Trophoblast cell (in vitro differentiated cells and primary cell): ENCODE measurements around the gene NUP210.

ENCODE experiments used
- DNase-seq, 2 donors: peaks; one replicate each; pipeline ENCODE4 v3.0.0-alpha.2; 2016
- H2AFZ ChIP-seq: 2 replicates; pipeline ENCODE4 v1.6.1; 2013; ENCODE audit warnings: low read length, moderate library complexity, mild to moderate bottlenecking; ENCODE audit not compliant: insufficient read depth, poor library complexity
- H2AK5ac ChIP-seq: 2 replicates; pipeline ENCODE4 v1.6.1; 2013; ENCODE audit warnings: mild to moderate bottlenecking, low read length
- H2BK120ac ChIP-seq: 2 replicates; pipeline ENCODE4 v1.6.1; 2013; ENCODE audit warnings: low read length, mild to moderate bottlenecking, moderate library complexity; ENCODE audit not compliant: insufficient read depth, poor library complexity
- H2BK12ac ChIP-seq: 2 replicates; pipeline ENCODE4 v1.6.1; 2013; ENCODE audit warnings: mild to moderate bottlenecking, low read length, moderate library complexity
- H2BK5ac ChIP-seq: 2 replicates; pipeline ENCODE4 v1.6.1; 2013; ENCODE audit warnings: low read length, low read depth, moderate library complexity, mild to moderate bottlenecking; ENCODE audit not compliant: poor library complexity
- H3K14ac ChIP-seq: 2 replicates; pipeline ENCODE4 v1.6.1; 2013; ENCODE audit warnings: mild to moderate bottlenecking, low read length
- H3K18ac ChIP-seq: 2 replicates; pipeline ENCODE4 v1.6.1; 2013; ENCODE audit warnings: mild to moderate bottlenecking, low read length
- H3K23ac ChIP-seq: 2 replicates; pipeline ENCODE4 v1.6.1; 2013; ENCODE audit warnings: low read length
- H3K27ac ChIP-seq: 2 replicates; pipeline ENCODE4 v1.5.1; 2013; ENCODE audit warnings: low read depth, mild to moderate bottlenecking, inconsistent platforms, low read length, moderate library complexity
- H3K27me3 ChIP-seq: 2 replicates; pipeline ENCODE4 v1.6.1; 2013; ENCODE audit warnings: inconsistent platforms, mild to moderate bottlenecking, low read length, moderate library complexity; ENCODE audit not compliant: insufficient read depth
- H3K36me3 ChIP-seq, 2 experiments: 1 replicate in 1 of 2; 2 replicates in 1 of 2; pipeline ENCODE4 v1.6.1; 2013; ENCODE audit warnings: low read length in 2 of 2, mild to moderate bottlenecking in 2 of 2, moderate library complexity in 1 of 2; ENCODE audit not compliant: insufficient read depth in 2 of 2, control insufficient read depth in 1 of 2
- H3K4ac ChIP-seq: 2 replicates; pipeline ENCODE4 v1.6.1; 2013; ENCODE audit warnings: low read depth, mild to moderate bottlenecking, low read length, moderate library complexity
- H3K4me1 ChIP-seq, 2 experiments: 1 replicate in 1 of 2; 2 replicates in 1 of 2; pipeline ENCODE4 v1.6.1; 2013; ENCODE audit warnings: low read length in 2 of 2, mild to moderate bottlenecking in 2 of 2, moderate library complexity in 1 of 2; ENCODE audit not compliant: insufficient read depth in 2 of 2, control insufficient read depth in 1 of 2
- H3K4me2 ChIP-seq: 2 replicates; pipeline ENCODE4 v1.6.1; 2013; ENCODE audit warnings: inconsistent platforms, mild to moderate bottlenecking, low read length, moderate library complexity
- H3K4me3 ChIP-seq: 2 replicates; pipeline ENCODE4 v1.5.1; 2013; ENCODE audit warnings: mild to moderate bottlenecking, low read depth, low read length, inconsistent platforms
- H3K79me1 ChIP-seq: one replicate; pipeline ENCODE4 v1.6.1; 2013; ENCODE audit warnings: low read length
- H3K79me2 ChIP-seq: 2 replicates; pipeline ENCODE4 v1.6.1; 2013; ENCODE audit warnings: low read length, mild to moderate bottlenecking; ENCODE audit not compliant: control insufficient read depth, insufficient read depth, poor library complexity
- H3K9ac ChIP-seq: 2 replicates; pipeline ENCODE4 v1.6.1; 2013; ENCODE audit warnings: mild to moderate bottlenecking, low read length
- H3K9me3 ChIP-seq: 2 replicates; pipeline ENCODE4 v1.6.1; 2013; ENCODE audit warnings: low read depth, mild to moderate bottlenecking, control low read depth, inconsistent platforms, low read length; ENCODE audit not compliant: insufficient read depth
- H4K12ac ChIP-seq: 2 replicates; pipeline ENCODE4 v1.6.1; 2013; ENCODE audit warnings: low read depth, mild to moderate bottlenecking, low read length, moderate library complexity
- H4K8ac ChIP-seq: 2 replicates; pipeline ENCODE4 v1.6.1; 2013; ENCODE audit warnings: low read depth, mild to moderate bottlenecking, low read length, moderate library complexity
- H4K91ac ChIP-seq: one replicate; pipeline ENCODE4 v1.6.1; 2013; ENCODE audit warnings: low read depth, mild to moderate bottlenecking, low read length, moderate library complexity
- WGBS: extraction: QIAGEN DNeasy Blood & Tissue Kit; methylation state at CpG from one replicate; pipeline ENCODE4 v1.1.7; 2013; ENCODE audit warnings: missing lambda C conversion rate; ENCODE audit not compliant: insufficient read length, insufficient coverage; ENCODE audit errors: extremely low coverage; 5-methylcytosine and 5-hydroxymethylcytosine counted together

NUP210 gene

DNA sequence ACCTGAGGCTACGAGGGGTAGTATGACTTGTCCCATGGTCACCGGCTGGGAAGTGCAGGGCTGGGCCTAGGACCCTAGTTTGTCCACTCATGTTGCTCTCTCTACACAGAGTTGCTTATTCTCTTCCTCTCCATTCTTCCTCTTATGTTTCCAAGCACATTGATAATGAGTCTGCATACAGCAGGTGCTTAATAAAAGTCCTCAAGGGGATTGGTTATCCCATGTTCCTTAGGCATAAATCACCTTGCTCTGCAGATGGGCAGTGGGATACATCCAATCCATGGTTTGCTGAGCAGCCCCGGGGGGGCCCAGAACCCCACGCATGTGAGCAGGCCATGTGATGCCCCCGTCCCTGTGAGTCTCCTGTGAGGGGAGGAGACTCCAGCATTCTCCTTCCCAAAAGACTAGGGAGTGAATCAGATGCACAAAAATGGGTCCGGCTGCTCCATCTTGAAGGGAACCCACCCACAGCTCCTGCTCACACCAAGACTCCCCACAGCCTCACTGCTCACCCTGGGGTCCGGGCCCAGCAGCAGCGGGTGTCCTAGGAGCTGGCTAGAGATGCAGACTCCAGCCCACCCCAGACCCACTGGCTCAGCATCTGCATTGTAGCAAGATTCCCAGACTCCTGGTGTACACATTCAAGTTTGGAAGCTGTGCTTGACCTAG lies 139.9 kb downstream of the NUP210 start:
- H3K4me1 ChIP-seq = peaks cover 6 to 10% of the 10 kb centered on the region in 2 experiments
- no peak overlapping the region for H3K4me2 ChIP-seq
- no peak overlapping the region for H2BK120ac ChIP-seq
- no peak overlapping the region for H3K27ac ChIP-seq
- no peak overlapping the region for H3K9ac ChIP-seq
- no peak overlapping the region for H2AFZ ChIP-seq
- H3K23ac ChIP-seq = no peak overlapping the region
- no peaks in the 10 kb centered on the region for H3K36me3 ChIP-seq
- no peaks in the 10 kb centered on the region for H3K79me2 ChIP-seq
- H3K79me1 ChIP-seq = peaks cover 3% of the 10 kb centered on the region
- no peak overlapping the region for H4K8ac ChIP-seq
- H2AK5ac ChIP-seq = no peak overlapping the region
- WGBS = no CpG with 5 or more reads among the region's 8 CpGs
- H3K9me3 ChIP-seq = peaks cover 12% of the 10 kb centered on the region
- no peak overlapping the region for H4K12ac ChIP-seq
- no peak overlapping the region for H3K4me3 ChIP-seq
- no peak overlapping the region for H3K14ac ChIP-seq
- H2BK12ac ChIP-seq = no peak overlapping the region
- DNase-seq = no peak
- H3K27me3 ChIP-seq = peaks cover 31% of the 10 kb centered on the region
- H3K4ac ChIP-seq = no peak overlapping the region
- H2BK5ac ChIP-seq = no peak overlapping the region
- H4K91ac ChIP-seq = no peak overlapping the region
- H3K18ac ChIP-seq = no peak overlapping the region

DNA sequence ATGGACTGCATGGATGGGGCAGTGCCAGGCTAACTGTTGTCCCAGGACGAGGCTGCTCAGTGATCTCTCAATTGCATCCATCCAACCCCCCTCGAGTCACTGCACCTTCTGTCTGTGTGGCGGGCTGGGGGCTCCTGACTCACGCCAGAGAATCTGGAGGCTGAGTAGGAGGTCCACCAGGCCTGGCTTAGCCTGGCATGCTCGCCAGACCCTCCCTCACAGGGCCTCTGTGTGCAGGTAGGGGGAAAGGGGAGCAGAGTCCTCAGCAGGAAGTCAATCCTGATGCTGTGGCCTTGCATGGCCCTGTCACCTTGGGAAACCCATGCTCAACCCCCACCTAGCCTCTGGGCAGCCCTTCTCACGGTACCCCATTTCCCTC lies 140.6 kb downstream of the NUP210 start:
- Histone ChIP-seq H3K79me1 (peaks cover 3% of the 10 kb centered on the region), H3K23ac (no peak overlapping the region), H2BK120ac (no peak overlapping the region), H3K27me3 (peaks cover 31% of the 10 kb centered on the region), H2AK5ac (no peak overlapping the region), H3K9ac (no peak overlapping the region), H3K4me2 (no peak overlapping the region), H2BK12ac (no peak overlapping the region), H3K79me2 (no peaks in the 10 kb centered on the region), H2AFZ (no peak overlapping the region), H3K14ac (no peak overlapping the region), H3K27ac (no peak overlapping the region), H3K36me3 (no peaks in the 10 kb centered on the region), H2BK5ac (no peak overlapping the region), H4K91ac (no peak overlapping the region), H4K12ac (no peak overlapping the region), H3K9me3 (peaks cover 7% of the 10 kb centered on the region), H3K18ac (no peak overlapping the region), H3K4me3 (no peak overlapping the region), H4K8ac (no peak overlapping the region), H3K4ac (no peak overlapping the region), H3K4me1 (peaks cover 6 to 10% of the 10 kb centered on the region in 2 experiments)
- no peak for DNase-seq
- WGBS = no CpG with 5 or more reads among the region's 6 CpGs

GRCh38 chr3:13278783-13279531 lies 141.2 kb downstream of the NUP210 start:
- Histone ChIP-seq H4K8ac (no peak overlapping the region), H3K9ac (no peak overlapping the region), H3K14ac (no peak overlapping the region), H3K79me1 (peaks cover 3% of the 10 kb centered on the region), H3K4me1 (peaks cover 6 to 10% of the 10 kb centered on the region in 2 experiments), H3K23ac (no peak overlapping the region), H3K27me3 (peaks cover 29% of the 10 kb centered on the region), H4K91ac (no peak overlapping the region), H3K4me2 (no peak overlapping the region), H3K9me3 (peaks cover 4% of the 10 kb centered on the region), H2AFZ (no peak overlapping the region), H2AK5ac (no peak overlapping the region), H2BK5ac (no peak overlapping the region), H3K18ac (no peak overlapping the region), H2BK120ac (no peak overlapping the region), H2BK12ac (no peak overlapping the region), H4K12ac (no peak overlapping the region), H3K4ac (no peak overlapping the region), H3K79me2 (no peaks in the 10 kb centered on the region), H3K36me3 (no peaks in the 10 kb centered on the region), H3K27ac (no peak overlapping the region), H3K4me3 (no peak overlapping the region)
- WGBS = no CpG with 5 or more reads among the region's 9 CpGs
- no peak for DNase-seq

DNA sequence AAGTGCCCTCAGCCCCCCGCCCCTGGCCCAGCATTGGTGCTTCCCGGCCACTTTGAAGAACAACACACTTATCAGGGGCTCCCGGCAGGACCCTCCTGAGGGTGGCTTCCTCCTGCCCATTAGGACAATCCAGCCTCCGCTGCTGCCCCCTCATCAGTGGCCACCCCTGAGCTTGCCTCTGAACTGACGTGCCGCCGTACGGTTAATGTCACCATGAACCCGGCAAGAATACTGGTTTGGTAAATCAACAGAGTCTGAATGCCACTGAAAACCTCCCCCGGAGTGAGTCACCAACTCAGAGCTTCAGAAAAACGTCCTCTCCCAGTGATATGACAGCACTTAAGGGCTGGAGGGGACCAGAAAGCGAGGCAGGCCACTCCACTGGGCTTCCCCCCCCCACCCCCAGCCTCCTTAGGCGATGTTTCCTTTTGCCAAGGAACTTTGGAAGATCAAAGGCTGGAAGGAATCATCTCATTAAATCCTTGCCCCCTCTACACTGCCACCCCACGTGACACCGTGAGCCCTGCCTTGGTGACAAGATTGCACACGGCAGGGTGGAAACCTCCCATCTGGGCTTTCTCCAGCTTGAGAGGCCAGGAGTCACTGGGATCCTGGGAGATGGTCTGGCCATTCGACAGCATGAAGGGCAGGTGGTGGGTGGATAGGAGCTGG lies 142.1 kb downstream of the NUP210 start:
- no peak overlapping the region for H3K27ac ChIP-seq
- H4K91ac ChIP-seq = no peak overlapping the region
- H2BK5ac ChIP-seq = no peak overlapping the region
- WGBS = no CpG with 5 or more reads among the region's 17 CpGs
- no peak overlapping the region for H3K23ac ChIP-seq
- no peak overlapping the region for H3K4me3 ChIP-seq
- peaks cover 6 to 10% of the 10 kb centered on the region in 2 experiments for H3K4me1 ChIP-seq
- H2AK5ac ChIP-seq = no peak overlapping the region
- H3K14ac ChIP-seq = no peak overlapping the region
- H3K36me3 ChIP-seq = no peaks in the 10 kb centered on the region
- peaks cover 5% of the 10 kb centered on the region for H3K9me3 ChIP-seq
- H4K8ac ChIP-seq = no peak overlapping the region
- no peak overlapping the region for H3K4ac ChIP-seq
- H3K18ac ChIP-seq = no peak overlapping the region
- H3K27me3 ChIP-seq = peaks cover 20% of the 10 kb centered on the region
- no peak overlapping the region for H2AFZ ChIP-seq
- no peak overlapping the region for H2BK120ac ChIP-seq
- H3K4me2 ChIP-seq = no peak overlapping the region
- H3K79me1 ChIP-seq = peaks cover 3% of the 10 kb centered on the region
- DNase-seq = peak in 1 of 2 donors; percentile 18
- H2BK12ac ChIP-seq = no peak overlapping the region
- no peak overlapping the region for H3K9ac ChIP-seq
- H4K12ac ChIP-seq = no peak overlapping the region
- no peaks in the 10 kb centered on the region for H3K79me2 ChIP-seq
